LNCaP clone FGC (cell line): Measurements from ENCODE around the gene RSRC1.

Source experiments
- DNase-seq: peaks from one replicate; pipeline ENCODE4 v3.0.0-alpha.2; 2011; ENCODE audit warnings: low read depth
- H3K4me3 ChIP-seq: 2 replicates; pipeline ENCODE4 v1.5.1; 2011; ENCODE audit warnings: mild to moderate bottlenecking, low read depth, low read length, control low read depth
- TF ChIP-seq, protein P1 (sequence below): IDR thresholded peaks from 2 replicates; pipeline ENCODE4 v1.5.1; 2012; ENCODE audit warnings: mild to moderate bottlenecking; ENCODE audit not compliant: control insufficient read depth, insufficient read depth; ENCODE audit errors: extremely low read depth

Gene RSRC1

DNA sequence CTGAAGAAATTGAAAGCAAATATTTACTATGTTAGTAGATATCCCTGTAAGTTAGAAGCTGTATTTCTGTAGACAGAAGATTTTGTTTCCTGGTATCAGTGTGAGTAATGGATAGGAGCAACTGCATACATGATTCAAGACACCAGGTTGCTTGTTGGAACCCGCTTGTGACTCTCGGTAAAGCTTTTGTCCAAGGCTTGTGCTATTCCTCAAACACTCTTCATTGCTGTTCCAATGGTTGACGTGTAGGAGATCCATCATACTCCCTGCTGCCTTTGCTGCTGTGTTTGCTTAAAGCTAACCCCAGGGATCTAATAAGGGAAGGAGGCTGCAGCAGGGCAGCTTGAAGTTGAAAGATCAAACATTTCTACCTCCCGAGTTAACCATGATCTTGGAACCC, 160.1 kb downstream of the RSRC1 start:
- H3K4me3 ChIP-seq, result no peak overlapping the region
- no peak for DNase-seq
- TF ChIP-seq, protein P1, sequence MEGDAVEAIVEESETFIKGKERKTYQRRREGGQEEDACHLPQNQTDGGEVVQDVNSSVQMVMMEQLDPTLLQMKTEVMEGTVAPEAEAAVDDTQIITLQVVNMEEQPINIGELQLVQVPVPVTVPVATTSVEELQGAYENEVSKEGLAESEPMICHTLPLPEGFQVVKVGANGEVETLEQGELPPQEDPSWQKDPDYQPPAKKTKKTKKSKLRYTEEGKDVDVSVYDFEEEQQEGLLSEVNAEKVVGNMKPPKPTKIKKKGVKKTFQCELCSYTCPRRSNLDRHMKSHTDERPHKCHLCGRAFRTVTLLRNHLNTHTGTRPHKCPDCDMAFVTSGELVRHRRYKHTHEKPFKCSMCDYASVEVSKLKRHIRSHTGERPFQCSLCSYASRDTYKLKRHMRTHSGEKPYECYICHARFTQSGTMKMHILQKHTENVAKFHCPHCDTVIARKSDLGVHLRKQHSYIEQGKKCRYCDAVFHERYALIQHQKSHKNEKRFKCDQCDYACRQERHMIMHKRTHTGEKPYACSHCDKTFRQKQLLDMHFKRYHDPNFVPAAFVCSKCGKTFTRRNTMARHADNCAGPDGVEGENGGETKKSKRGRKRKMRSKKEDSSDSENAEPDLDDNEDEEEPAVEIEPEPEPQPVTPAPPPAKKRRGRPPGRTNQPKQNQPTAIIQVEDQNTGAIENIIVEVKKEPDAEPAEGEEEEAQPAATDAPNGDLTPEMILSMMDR, result no peak

DNA sequence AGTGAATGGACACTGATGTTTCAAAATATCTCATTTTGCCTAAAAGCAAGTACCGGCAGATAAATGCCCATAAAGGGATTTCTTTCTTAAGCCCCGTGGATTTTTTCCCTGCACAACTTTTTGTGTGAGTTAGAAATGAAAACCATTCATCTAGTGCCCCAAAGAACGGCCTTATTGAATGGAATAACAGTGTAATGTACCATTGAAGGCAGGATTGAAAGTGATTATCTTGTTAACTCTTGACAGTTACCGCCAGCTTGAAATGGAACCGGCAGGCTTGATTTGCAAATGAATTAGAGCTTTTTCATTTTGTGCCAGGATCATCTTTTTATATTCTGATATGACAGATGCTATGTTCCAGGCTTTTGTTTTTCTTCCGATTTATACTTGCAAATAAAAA, 162.2 kb downstream of the RSRC1 start:
- DNase-seq, result no peak
- no peak overlapping the region for H3K4me3 ChIP-seq
- TF ChIP-seq, protein P1, result no peak

DNA sequence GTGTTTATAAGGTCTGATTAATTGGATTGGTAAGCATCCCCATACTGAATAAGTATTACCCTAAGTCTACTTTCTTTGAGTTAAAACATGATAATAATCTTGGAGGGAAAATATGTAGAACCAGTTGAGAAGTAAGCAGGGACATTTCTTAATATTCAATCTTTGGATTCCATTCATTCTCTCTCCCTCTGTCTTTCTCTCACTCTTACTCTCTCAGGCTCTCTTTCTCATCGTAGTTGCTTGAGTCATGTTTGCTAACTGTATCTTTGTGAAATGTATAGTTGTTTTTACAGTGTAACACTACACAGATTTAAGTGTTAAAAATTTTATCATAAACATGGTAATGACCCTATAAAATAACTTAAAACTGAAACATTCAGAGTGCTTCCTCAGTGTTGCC, 163.8 kb downstream of the RSRC1 start:
- TF ChIP-seq, protein P1, result no peak
- no peak overlapping the region for H3K4me3 ChIP-seq
- DNase-seq, result no peak

DNA sequence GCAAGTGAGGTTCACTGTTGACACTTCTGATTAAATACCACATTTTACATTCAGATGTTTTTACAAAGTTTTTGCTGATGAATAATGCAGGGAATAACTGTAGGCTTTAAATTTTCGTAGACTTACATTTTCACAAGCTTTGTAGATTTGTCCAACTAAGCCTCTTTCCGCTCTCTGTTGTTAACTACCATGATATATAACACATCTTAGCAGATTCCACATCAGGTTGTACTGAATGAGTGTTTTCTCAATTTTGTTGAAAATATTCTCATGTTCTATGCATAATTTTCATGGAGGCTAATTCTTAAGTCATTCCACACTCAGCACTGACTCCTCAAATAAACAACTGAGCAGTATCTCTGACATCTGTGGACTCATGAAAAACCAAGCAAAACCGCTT, 168.3 kb downstream of the RSRC1 start:
- no peak overlapping the region for H3K4me3 ChIP-seq
- no peak for DNase-seq
- TF ChIP-seq, protein P1, result no peak

DNA sequence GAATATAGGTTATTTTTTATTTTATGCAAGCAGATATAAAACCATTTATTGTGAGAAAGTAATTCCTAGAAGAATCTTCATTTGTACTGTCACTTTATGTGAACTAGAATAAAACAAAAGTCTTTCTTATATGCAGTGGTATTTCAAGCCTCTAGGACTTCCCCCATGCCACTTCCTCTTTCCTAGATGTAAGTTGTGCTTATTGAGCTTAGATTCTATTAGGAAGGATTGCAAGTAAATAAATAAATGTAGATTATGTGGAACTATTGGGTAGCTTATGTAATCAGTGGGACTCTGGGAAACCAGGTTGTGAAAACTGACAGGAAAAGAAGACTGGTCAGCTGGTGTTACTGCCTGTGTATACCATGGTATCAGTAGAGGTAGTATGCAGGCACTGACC, 169.7 kb downstream of the RSRC1 start:
- H3K4me3 ChIP-seq, result no peak overlapping the region
- DNase-seq, result no peak
- TF ChIP-seq, protein P1, result no peak

DNA sequence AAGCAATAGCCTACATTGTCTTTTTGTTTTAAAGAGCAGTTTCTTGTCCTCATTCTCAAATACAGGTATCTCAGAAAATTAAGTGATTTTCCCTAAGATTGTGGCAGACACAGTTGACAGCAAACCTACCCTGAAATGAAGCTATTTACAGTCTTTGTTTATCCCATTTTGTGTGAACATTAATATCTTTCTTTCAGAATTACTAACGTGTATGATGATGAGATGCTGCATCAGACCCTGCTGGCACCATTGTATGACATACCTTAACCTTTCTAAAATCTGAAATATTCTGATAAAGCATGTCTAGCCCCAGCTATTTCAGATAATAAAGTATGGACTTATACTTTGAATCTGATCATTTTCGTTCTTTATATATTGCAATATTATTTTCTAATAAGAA, 185.9 kb downstream of the RSRC1 start:
- H3K4me3 ChIP-seq, result no peak overlapping the region
- DNase-seq, result no peak
- TF ChIP-seq, protein P1, result no peak

DNA sequence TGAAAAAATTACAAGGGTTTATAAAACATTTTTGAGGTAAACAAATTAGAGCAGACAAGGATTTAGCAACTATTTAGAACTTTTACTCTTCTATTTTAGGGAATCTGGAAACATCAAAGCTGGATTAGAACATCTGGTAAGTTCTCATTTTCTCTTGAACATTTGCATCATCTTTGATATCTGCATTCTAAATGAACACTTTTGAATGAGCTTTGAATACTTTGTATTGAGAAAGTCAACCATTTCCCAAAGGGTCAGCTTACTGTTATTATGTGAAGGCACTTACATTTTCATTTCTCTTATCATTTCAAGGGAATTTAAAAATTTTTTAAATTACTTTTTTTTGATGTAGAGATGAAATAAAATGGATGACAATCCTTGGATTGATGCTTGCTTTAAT, 188.1 kb downstream of the RSRC1 start:
- TF ChIP-seq, protein P1, result no peak
- H3K4me3 ChIP-seq, result no peak overlapping the region
- no peak for DNase-seq
